Endothelial cell of umbilical vein (primary cell): ENCODE results near the gene ATP8A2. TPM values are rescaled to one million over a fixed set of nuclear protein-coding genes. Genes with fewer than 3 reads are reported as not detected.

Experiments used
- BruUV-seq: library from RNA; stranded (reverse); fragments of 400-500 nt; replicated peaks from 2 replicates; lab custom pipeline; 2021; lab: Mats Ljungman, UMichigan
- CTCF ChIA-PET: fragments of 300-600, 350-600 bp; sonication (Branson Sonifier 250); formaldehyde crosslinking; loops from one replicate; lab custom pipeline; 2021; ENCODE audit warnings: antibody characterized with exemption, inconsistent platforms; lab: Charles Lee
- POLR2A ChIA-PET: fragments of 300-600, 350-600 bp; sonication (Branson Sonifier 250); formaldehyde crosslinking; loops from one replicate; lab custom pipeline; 2021; ENCODE audit warnings: antibody characterized with exemption, inconsistent platforms; lab: Charles Lee
- DNase-seq: peaks from one replicate; pipeline ENCODE4 v3.0.0-alpha.2; 2011; ENCODE audit warnings: low read depth, low spot score
- FAIRE-seq: peaks from 2 replicates; lab custom pipeline; 2011; peaks lifted over from hg19 to GRCh38; lab: Jason Lieb, UNC
- H2AFZ ChIP-seq: 2 replicates; pipeline ENCODE4 v1.6.0; 2012; ENCODE audit warnings: low read depth, low read length, control low read depth, inconsistent platforms
- H3K27ac ChIP-seq: 2 replicates; pipeline ENCODE4 v1.5.1; 2011; ENCODE audit warnings: low read depth, mild to moderate bottlenecking, control low read depth, low read length, moderate library complexity; ENCODE audit not compliant: insufficient read depth
- H3K27me3 ChIP-seq, 2 experiments: 2 replicates each; pipeline versions ENCODE4 v1.6.0 to v1.6.1; 2011; ENCODE audit warnings: low read length in 2 of 2, mixed read lengths in 1 of 2; ENCODE audit not compliant: control insufficient read depth in 2 of 2, insufficient read depth in 2 of 2
- H3K36me3 ChIP-seq, 2 experiments: 2 replicates in 1 of 2; 3 replicates in 1 of 2; pipeline ENCODE4 v1.5.1; 2011; ENCODE audit warnings: low read length in 2 of 2, mild to moderate bottlenecking in 1 of 2, moderate library complexity in 1 of 2; ENCODE audit not compliant: control insufficient read depth in 2 of 2, insufficient read depth in 2 of 2; ENCODE audit errors: extremely low read depth in 1 of 2
- H3K4me1 ChIP-seq: 3 replicates; pipeline ENCODE4 v1.5.1; 2011; ENCODE audit warnings: mild to moderate bottlenecking, low read length; ENCODE audit not compliant: control insufficient read depth, insufficient read depth; ENCODE audit errors: extremely low read depth
- H3K4me2 ChIP-seq: 2 replicates; pipeline ENCODE4 v1.6.1; 2011; ENCODE audit warnings: low read length, control low read depth, mixed read lengths; ENCODE audit not compliant: insufficient read depth
- H3K4me3 ChIP-seq, 3 experiments: fragments of 200-600 bp in 1 of 3; sonication (generic), shearing (Covaris generic) in 1 of 3; replicated peaks in 1 of 3; 2 replicates each; pipeline ENCODE4 v1.5.1; 2011 to 2016; ENCODE audit warnings: control low read depth in 3 of 3, low read length in 3 of 3, mild to moderate bottlenecking in 2 of 3, inconsistent platforms in 1 of 3, low read depth in 1 of 3, moderate library complexity in 1 of 3; ENCODE audit not compliant: insufficient read depth in 1 of 3
- H3K79me2 ChIP-seq: 2 replicates; pipeline ENCODE4 v1.6.0; 2012; ENCODE audit warnings: low read length, inconsistent platforms; ENCODE audit not compliant: control insufficient read depth, insufficient read depth
- H3K9ac ChIP-seq: replicated peaks from 2 replicates; pipeline ENCODE3; 2011; ENCODE audit warnings: low read length, control low read depth; ENCODE audit not compliant: insufficient read depth; ENCODE audit errors: extremely low read depth
- H3K9me1 ChIP-seq: replicated peaks from 3 replicates; pipeline ENCODE4 v1.6.0; 2011; ENCODE audit warnings: mild to moderate bottlenecking, low read length; ENCODE audit not compliant: control insufficient read depth, insufficient read depth; ENCODE audit errors: extremely low read depth
- H3K9me3 ChIP-seq: replicated peaks from 2 replicates; pipeline ENCODE4 v1.5.1; 2012; ENCODE audit warnings: low read length, inconsistent platforms; ENCODE audit not compliant: control insufficient read depth, insufficient read depth
- H4K20me1 ChIP-seq: replicated peaks from 2 replicates; pipeline ENCODE3; 2011; ENCODE audit warnings: mild to moderate bottlenecking, low read length; ENCODE audit not compliant: control insufficient read depth, insufficient read depth; ENCODE audit errors: extremely low read depth
- EZH2 ChIP-seq: IDR thresholded peaks from 2 replicates; pipeline ENCODE4 v1.6.1; 2012; ENCODE audit warnings: borderline replicate concordance, low read depth, mild to moderate bottlenecking, moderate library complexity, low read length, inconsistent platforms; ENCODE audit not compliant: severe bottlenecking
- FOS ChIP-seq: IDR thresholded peaks from 2 replicates; pipeline ENCODE4 v1.6.1; 2011; ENCODE audit warnings: mild to moderate bottlenecking, low read length, moderate library complexity, borderline replicate concordance; ENCODE audit not compliant: insufficient read depth
- GATA2 ChIP-seq: IDR thresholded peaks from 2 replicates; pipeline ENCODE4 v1.7.0; 2011; ENCODE audit warnings: low read depth, mild to moderate bottlenecking, moderate library complexity, mixed read lengths, low read length; ENCODE audit not compliant: insufficient read length, insufficient read depth
- JUN ChIP-seq: IDR thresholded peaks from 2 replicates; pipeline ENCODE4 v1.6.1; 2011; ENCODE audit warnings: borderline replicate concordance, low read depth; ENCODE audit not compliant: insufficient read length, insufficient read depth
- MYC ChIP-seq: IDR thresholded peaks from one replicate; pipeline ENCODE4 v1.6.1; 2011; ENCODE audit warnings: mild to moderate bottlenecking, low read depth, low read length
- POLR2A ChIP-seq: IDR thresholded peaks from 2 replicates; pipeline ENCODE4 v1.6.1; 2012; ENCODE audit warnings: low read depth, mild to moderate bottlenecking, control low read depth, low read length
- POLR2AphosphoS5 ChIP-seq: IDR thresholded peaks from 2 replicates; pipeline ENCODE4 v1.6.1; 2012; ENCODE audit warnings: low read depth, mild to moderate bottlenecking, control low read depth, low read length, moderate library complexity; ENCODE audit not compliant: insufficient read depth
- dilution Hi-C: fragments of 300-500 bp; cut with MboI; formaldehyde crosslinking; loops from one replicate; pipeline ENCODE4 v1.15.0; 2019; ENCODE audit warnings: low sequenced_read_pairs; ENCODE audit not compliant: extremely low pct_ligation_motif_present
- intact Hi-C: fragments of 100-400 bp; cut with micrococcal nuclease; formaldehyde crosslinking; loops from one replicate; pipeline ENCODE4 v1.10.0; 2022
- polyA plus RNA-seq, 4 experiments: library from polyadenylated mRNA; depleted of rRNA in 3 of 4; stranded (reverse) in 3 of 4; unstranded in 1 of 4; fragments of >200 nt; gene quantifications; 2 replicates each; pipeline versions ENCODE4 v1.2.1 to v1.2.3, GENCODE V29; 2011 to 2012; ENCODE audit warnings: missing spikeins in 1 of 4
- total RNA-seq: library from RNA; stranded (reverse); gene quantifications from 2 replicates; pipeline ENCODE4 v1.2.3, GENCODE V29; 2021
- TF ChIP-seq, protein P1 (sequence below): IDR thresholded peaks from 2 replicates; pipeline ENCODE4 v1.6.1; 2011; ENCODE audit not compliant: insufficient read depth, insufficient read length
- TF ChIP-seq, protein P2 (sequence below), 2 donors: IDR thresholded peaks; 1 replicate in 1 of 2; 2 replicates in 1 of 2; pipeline ENCODE4 v1.5.1; 2011; ENCODE audit warnings: low read length in 2 of 2, mild to moderate bottlenecking in 2 of 2, moderate library complexity in 2 of 2, control low read depth in 1 of 2, inconsistent platforms in 1 of 2, low read depth in 1 of 2; ENCODE audit not compliant: insufficient read depth in 1 of 2; ENCODE audit errors: extremely low read depth in 1 of 2

Gene ATP8A2
- total and polyA plus RNA-seq, 2 donors (not counting 3 experiments of a cell fraction or from before 2014, with no cell fraction given): 0.11 to 0.49 TPM

GRCh38 chr13:25518441-25518840 is 146.7 kb downstream of the ATP8A2 start:
- CTCF ChIA-PET: no interaction called here
- no peak for TF ChIP-seq POLR2AphosphoS5
- TF ChIP-seq, protein P1, sequence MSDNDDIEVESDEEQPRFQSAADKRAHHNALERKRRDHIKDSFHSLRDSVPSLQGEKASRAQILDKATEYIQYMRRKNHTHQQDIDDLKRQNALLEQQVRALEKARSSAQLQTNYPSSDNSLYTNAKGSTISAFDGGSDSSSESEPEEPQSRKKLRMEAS: no peak
- TF ChIP-seq POLR2A: no peak
- TF ChIP-seq JUN: no peak
- TF ChIP-seq, protein P2, sequence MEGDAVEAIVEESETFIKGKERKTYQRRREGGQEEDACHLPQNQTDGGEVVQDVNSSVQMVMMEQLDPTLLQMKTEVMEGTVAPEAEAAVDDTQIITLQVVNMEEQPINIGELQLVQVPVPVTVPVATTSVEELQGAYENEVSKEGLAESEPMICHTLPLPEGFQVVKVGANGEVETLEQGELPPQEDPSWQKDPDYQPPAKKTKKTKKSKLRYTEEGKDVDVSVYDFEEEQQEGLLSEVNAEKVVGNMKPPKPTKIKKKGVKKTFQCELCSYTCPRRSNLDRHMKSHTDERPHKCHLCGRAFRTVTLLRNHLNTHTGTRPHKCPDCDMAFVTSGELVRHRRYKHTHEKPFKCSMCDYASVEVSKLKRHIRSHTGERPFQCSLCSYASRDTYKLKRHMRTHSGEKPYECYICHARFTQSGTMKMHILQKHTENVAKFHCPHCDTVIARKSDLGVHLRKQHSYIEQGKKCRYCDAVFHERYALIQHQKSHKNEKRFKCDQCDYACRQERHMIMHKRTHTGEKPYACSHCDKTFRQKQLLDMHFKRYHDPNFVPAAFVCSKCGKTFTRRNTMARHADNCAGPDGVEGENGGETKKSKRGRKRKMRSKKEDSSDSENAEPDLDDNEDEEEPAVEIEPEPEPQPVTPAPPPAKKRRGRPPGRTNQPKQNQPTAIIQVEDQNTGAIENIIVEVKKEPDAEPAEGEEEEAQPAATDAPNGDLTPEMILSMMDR (IDR thresholded peaks at IDR 0.05; ENCODE audit: extremely low read depth in 1 of 2, insufficient read depth in 1 of 2, low read depth in 1 of 2, low read length in 2 of 2): no peak
- TF ChIP-seq FOS: no peak
- TF ChIP-seq GATA2: no peak
- TF ChIP-seq MYC: no peak
- TF ChIP-seq EZH2: no peak
- POLR2A ChIA-PET: no interaction called here

More at GRCh38 chr13:25518441-25518840, 146.7 kb downstream of the ATP8A2 start:
- no peak overlapping the region for H2AFZ ChIP-seq
- no TSS peak for BruUV-seq
- no peaks in the 10 kb centered on the region for H3K36me3 ChIP-seq
- H3K9me1 ChIP-seq: no peaks in the 10 kb centered on the region
- H3K4me3 ChIP-seq: no peak overlapping the region
- no peaks in the 10 kb centered on the region for H3K27me3 ChIP-seq
- intact Hi-C loops: no loop called here
- no peaks in the 10 kb centered on the region for H4K20me1 ChIP-seq
- FAIRE-seq: no peak
- no peak overlapping the region for H3K4me2 ChIP-seq
- no peaks in the 10 kb centered on the region for H3K79me2 ChIP-seq
- H3K27ac ChIP-seq: no peak overlapping the region
- dilution Hi-C loops: no loop called here
- H3K9me3 ChIP-seq: no peaks in the 10 kb centered on the region
- H3K4me1 ChIP-seq: no peaks in the 10 kb centered on the region
- no peak overlapping the region for H3K9ac ChIP-seq
- no peak for DNase-seq
